ENCODE data around the gene METTL8.

DNA sequence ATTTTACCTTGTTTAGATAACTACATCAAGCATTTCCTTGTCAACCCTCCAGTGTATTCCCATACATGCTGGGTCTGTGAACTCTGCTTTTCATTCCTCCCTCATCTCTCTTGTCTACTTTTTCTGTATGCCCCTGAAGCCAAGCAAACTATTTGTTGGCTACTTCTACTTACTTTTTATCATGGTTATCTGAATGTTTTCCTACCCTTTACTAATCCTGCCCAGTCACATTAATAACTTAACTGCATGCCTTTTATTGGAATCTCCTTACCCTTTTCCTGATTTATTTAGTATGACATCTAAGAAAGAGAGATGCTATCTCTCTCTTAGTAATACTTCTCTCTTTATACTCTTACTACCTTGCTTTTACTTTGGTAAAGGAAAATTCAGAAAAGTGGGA is 17.3 kb upstream of the METTL8 start:
- TF ChIP-seq, protein P1, sequence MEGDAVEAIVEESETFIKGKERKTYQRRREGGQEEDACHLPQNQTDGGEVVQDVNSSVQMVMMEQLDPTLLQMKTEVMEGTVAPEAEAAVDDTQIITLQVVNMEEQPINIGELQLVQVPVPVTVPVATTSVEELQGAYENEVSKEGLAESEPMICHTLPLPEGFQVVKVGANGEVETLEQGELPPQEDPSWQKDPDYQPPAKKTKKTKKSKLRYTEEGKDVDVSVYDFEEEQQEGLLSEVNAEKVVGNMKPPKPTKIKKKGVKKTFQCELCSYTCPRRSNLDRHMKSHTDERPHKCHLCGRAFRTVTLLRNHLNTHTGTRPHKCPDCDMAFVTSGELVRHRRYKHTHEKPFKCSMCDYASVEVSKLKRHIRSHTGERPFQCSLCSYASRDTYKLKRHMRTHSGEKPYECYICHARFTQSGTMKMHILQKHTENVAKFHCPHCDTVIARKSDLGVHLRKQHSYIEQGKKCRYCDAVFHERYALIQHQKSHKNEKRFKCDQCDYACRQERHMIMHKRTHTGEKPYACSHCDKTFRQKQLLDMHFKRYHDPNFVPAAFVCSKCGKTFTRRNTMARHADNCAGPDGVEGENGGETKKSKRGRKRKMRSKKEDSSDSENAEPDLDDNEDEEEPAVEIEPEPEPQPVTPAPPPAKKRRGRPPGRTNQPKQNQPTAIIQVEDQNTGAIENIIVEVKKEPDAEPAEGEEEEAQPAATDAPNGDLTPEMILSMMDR (IDR thresholded peaks at IDR 0.05 in 2 of 3, conservative IDR thresholded peaks at IDR 0.05 in 1 of 3; ENCODE audit: borderline replicate concordance in 1 of 3, insufficient read depth in 1 of 3, low read depth in 2 of 3, low read length in 2 of 3), result no peak
- no peak for TF ChIP-seq POLR2A (IDR thresholded peaks at IDR 0.05; ENCODE audit: borderline replicate concordance, extremely low read depth, insufficient read depth, insufficient read length)
- no peak for TF ChIP-seq SIN3A (IDR thresholded peaks at IDR 0.05; ENCODE audit: low read depth)
- TF ChIP-seq SP1 (IDR thresholded peaks at IDR 0.05; ENCODE audit: low read depth), result no peak
- TF ChIP-seq POLR2AphosphoS5 (IDR thresholded peaks at IDR 0.05; ENCODE audit: low read depth, low read length), result no peak
- TF ChIP-seq, protein P2, sequence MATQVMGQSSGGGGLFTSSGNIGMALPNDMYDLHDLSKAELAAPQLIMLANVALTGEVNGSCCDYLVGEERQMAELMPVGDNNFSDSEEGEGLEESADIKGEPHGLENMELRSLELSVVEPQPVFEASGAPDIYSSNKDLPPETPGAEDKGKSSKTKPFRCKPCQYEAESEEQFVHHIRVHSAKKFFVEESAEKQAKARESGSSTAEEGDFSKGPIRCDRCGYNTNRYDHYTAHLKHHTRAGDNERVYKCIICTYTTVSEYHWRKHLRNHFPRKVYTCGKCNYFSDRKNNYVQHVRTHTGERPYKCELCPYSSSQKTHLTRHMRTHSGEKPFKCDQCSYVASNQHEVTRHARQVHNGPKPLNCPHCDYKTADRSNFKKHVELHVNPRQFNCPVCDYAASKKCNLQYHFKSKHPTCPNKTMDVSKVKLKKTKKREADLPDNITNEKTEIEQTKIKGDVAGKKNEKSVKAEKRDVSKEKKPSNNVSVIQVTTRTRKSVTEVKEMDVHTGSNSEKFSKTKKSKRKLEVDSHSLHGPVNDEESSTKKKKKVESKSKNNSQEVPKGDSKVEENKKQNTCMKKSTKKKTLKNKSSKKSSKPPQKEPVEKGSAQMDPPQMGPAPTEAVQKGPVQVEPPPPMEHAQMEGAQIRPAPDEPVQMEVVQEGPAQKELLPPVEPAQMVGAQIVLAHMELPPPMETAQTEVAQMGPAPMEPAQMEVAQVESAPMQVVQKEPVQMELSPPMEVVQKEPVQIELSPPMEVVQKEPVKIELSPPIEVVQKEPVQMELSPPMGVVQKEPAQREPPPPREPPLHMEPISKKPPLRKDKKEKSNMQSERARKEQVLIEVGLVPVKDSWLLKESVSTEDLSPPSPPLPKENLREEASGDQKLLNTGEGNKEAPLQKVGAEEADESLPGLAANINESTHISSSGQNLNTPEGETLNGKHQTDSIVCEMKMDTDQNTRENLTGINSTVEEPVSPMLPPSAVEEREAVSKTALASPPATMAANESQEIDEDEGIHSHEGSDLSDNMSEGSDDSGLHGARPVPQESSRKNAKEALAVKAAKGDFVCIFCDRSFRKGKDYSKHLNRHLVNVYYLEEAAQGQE (IDR thresholded peaks at IDR 0.05; ENCODE audit: low read depth), result no peak
- TF ChIP-seq YY1 (IDR thresholded peaks at IDR 0.05; ENCODE audit: extremely low read depth, insufficient replicate concordance, low read depth, low read length), result no peak
- TF ChIP-seq EZH2phosphoT487 (IDR thresholded peaks at IDR 0.05; ENCODE audit: borderline replicate concordance), result no peak
- TF ChIP-seq, protein P3, sequence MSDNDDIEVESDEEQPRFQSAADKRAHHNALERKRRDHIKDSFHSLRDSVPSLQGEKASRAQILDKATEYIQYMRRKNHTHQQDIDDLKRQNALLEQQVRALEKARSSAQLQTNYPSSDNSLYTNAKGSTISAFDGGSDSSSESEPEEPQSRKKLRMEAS (IDR thresholded peaks at IDR 0.05), result no peak
- no peak for TF ChIP-seq EZH2 (IDR thresholded peaks at IDR 0.05)
- no peak for TF ChIP-seq CBX3 (IDR thresholded peaks at IDR 0.05; ENCODE audit: low read depth)
- TF ChIP-seq CEBPB (IDR thresholded peaks at IDR 0.05; ENCODE audit: low read depth), result no peak
- no peak for TF ChIP-seq EGR1 (IDR thresholded peaks at IDR 0.05; ENCODE audit: low read depth)

All from HCT116 (cell line).